Stimulated activated CD8-positive, alpha-beta memory T cell treated with anti-CD3 and anti-CD28 coated beads, Interleukin-15, amount 100 ng/mL, for 48 hours (primary cell): ENCODE measurements around the gene DAND5.

ENCODE experiments used
- DNase-seq, 2 donors: peaks; one replicate each; pipeline ENCODE4 v3.0.0-alpha.2; 2020; ENCODE audit warnings: low read depth in 2 of 2

Gene DAND5

GRCh38 chr19:13008926-13009787 lies 39.8 kb downstream of the DAND5 start:
- no peak for DNase-seq

- no peak for DNase-seq
These were observed 40.9 kb downstream of the DAND5 start for GRCh38 chr19:13010038-13010991.

DNA sequence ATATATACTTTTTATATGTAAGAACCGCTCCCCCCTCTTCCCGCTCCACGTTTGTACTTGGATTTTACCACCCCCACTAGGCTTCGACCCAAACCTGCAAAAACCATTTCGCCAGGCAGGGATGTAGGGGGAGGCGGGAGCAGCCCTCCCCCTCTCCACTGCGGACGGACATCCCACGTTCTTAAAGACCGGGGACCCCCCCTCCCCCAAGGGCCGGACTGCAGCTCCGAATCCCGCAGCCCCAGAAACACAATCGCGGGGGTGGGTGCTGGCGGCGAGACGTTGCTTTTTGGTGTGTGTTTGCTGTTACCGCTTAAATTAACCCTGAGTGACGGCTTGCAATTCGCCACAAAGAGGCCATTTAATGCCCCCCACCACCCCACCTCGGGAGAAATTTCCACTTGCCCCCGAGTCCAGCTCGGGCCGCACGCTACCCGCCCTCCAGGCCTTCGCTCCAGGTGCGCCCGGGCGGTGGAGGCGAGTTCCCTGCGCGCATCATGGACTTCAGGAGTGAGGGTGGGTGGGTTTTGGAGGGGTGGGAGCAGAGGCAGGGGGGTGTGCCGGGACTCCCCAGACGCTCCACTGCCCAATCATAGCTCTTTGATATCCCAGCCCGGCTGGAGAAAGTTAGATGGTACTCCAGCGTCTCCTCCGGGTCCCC lies 41.7 kb downstream of the DAND5 start:
- no peak for DNase-seq

GRCh38 chr19:13011653-13012389 lies 42.4 kb downstream of the DAND5 start:
- peak in 1 of 2 donors; percentile 15 for DNase-seq

DNA sequence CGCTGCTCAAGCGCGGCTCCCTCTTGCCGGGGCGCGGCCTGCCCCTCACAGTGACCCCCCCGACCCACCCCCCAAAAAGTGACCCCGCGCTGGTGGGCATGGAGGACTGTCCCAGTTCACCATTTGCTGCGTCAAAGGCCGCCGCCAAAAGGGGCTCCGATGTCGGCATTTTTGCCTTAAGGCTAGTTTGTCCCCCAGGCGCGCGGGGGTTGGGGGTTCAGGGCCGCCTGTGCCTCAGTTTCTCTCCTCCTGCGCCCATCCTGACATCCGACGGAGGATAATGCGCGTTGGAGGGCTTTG lies 43.0 kb downstream of the DAND5 start:
- DNase-seq = no peak

DNA sequence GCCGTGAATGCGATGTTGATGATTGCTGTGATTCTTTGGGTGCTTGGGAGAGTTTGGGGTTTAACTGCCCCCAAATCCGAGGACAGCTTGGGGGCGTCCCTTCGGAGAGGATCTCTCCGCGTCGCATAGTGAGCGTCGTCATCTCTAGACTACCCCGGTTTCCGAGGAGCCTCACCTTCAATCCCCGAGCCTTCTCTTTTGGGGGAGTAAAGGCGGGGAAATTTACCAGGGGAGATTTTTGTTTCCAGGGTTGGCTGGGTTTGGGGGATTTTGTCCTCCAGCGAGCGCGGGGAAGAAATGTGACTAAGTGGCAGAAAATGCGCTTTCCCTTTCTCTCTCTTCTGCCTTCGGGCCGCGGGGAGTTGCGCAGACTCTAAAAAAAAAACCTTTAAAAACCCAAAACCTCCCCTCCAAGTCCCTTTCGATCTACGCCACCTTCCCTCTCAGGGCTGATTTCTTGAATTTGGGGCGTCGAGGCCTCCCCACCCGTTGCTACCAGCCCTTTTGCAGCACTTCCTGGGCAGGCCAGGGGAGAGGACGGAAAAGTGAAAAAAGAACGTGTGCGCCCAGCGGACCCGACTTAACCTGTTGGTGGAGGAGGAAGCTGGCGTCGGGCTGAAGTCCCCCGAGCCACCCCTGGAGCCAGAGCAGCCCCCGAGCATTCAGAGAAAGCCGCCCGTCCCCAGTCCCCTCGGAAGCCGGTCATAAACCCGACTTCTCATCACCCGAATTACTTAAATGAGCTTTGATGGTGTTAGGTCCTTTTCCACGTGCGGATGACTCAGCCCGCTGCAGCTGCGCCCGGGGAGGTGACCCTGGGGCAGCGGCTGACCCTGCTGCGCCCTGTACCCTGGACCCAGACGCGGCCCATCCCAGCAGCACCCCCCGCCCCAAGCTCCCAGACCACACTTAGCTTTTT lies 43.6 kb downstream of the DAND5 start:
- DNase-seq = peak; percentile 14 to 20

DNA sequence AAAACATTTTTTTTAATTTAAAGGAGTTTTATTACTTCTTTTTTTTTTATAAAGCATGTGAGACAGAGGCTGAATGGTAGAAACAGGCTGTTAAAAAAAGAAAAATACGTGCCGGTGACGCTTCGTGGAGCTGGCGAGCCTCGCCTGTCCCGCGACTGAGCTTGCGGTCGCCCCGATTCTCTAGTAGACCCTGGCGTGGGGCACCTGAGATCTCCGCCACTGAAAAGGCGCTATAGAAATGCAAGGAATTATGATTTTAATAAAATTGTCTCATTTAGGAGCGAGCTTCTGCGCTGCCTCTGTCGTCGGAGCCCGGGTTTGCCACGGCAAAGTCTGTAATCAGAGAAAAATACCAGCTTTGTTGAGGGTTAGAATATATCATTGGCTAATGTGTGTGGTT lies 44.3 kb downstream of the DAND5 start:
- no peak for DNase-seq

GRCh38 chr19:13014101-13014920 lies 44.9 kb downstream of the DAND5 start:
- DNase-seq = no peak

DNA sequence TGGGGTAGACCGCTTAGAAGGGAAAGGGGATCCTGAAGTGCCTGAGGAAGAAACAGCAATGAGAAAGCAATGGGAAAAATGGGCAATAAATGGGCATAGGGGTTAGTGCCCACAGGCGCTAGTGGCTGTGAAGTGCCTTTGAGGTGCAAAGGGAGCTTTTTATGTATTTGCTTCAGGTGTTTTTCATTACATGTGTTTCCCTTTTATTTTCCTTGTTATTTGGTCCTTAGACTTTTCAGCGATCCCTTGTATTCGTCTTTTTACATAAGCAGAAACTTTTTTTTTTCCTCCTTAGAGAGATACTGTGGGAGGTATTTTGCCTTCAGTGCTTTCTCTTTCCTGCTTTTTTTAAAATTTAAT lies 45.5 kb downstream of the DAND5 start:
- no peak for DNase-seq

- no peak for DNase-seq
These were observed 46.2 kb downstream of the DAND5 start for GRCh38 chr19:13015361-13016223.

- DNase-seq = no peak
These were observed 46.9 kb downstream of the DAND5 start for GRCh38 chr19:13016245-13016627.

GRCh38 chr19:13016628-13017305 lies 47.4 kb downstream of the DAND5 start:
- DNase-seq = no peak

DNA sequence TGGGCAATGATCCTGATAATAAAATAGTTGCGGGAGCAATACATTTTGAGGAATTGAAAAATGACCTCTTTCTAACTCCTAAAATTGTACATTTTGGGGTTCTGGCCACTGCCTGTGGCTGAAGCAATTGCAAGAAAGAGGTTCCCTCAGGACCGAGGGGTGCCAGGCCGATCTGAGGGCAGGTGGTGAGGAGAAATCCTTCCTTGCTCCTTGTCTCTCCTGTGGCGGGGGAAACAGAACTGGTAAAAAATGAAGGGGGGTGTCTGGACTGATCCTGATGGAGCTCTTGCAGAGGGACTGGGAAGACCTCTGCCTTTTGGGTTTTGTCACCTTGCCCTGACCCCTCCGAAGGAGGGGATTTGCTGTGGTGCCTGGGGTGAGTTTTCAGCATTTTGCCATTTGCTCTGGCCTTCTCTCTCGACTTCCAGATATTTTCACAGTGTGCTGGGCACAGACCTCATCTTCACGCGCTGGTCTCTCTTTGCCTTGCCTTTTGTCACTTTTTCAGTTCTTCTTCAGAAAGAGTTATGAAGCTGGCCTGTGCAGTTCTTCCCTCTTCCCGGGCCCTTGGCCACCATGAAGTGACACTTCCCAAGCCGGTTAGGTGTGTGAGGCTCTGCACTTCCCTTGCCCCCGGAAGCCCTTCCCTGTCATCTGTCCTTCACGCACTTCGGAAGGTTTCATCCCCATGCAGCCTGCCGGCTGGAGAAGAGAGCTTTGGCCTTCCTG lies 48.1 kb downstream of the DAND5 start:
- DNase-seq = no peak

DNA sequence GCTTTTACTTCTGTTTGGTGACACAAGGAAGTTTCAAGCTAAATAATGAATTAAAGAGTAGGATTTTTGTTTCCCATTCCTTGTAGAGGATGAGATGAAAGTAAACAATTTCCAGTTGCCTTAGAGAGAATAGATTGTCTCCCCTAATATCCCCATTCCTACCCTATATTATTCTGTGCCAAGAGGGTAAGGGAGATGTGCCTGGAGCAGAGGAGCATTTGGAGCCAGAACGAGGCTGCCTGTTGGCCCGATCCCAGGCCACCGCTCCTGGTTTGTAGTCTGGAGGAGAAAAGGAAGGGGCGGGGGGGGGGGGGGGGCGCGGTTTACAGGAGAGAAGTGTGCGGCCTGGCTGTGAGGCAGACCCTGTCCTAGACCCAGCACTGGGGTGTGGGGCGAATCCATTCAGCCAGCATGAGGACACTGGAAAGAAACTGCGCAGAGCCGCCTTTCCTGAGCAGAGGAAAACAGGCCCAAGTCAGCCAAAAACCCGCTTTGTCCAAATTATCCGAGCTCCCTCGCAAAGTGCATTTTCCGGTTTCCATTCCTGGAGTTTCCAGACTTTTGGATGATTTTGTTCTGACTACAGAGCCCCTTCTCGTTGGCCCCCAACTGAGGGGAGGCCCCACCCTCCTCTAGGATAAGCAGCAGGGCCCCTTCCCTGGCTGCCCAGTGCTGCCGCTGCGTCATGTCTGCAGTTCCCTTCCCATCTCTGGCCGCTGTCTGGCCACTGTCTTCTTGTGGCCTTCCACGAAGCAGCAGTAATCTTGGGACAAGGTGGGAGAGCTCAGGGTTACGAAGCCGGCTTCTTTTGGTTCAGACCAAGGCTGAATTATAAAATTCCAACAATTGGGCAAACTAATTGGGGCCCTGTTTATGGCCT lies 48.9 kb downstream of the DAND5 start:
- no peak for DNase-seq

DNA sequence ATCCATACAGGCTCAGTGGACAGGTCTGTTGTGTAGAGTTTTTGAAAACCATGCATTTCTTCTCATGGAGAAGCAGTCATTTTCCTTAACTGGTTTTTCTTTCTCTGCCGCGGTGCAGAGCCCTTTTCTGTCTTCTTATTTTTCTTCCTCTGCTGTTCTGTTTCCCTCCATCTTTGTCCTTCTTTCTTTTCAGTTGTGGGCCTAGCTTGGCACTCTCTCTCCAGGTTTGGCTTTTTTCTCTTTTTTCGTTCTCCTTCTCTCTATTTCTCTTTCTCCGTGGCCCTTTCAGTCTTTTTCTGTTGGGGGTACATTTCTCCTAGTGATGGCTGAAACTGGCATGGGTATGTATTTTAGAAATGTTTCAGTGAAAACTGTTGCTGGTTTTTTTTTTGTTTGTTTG lies 50.0 kb downstream of the DAND5 start:
- DNase-seq = no peak

- no peak for DNase-seq
These were observed 50.6 kb downstream of the DAND5 start for GRCh38 chr19:13020002-13020414.
